Measurements from ENCODE around the gene SNORC.

Gene SNORC

DNA sequence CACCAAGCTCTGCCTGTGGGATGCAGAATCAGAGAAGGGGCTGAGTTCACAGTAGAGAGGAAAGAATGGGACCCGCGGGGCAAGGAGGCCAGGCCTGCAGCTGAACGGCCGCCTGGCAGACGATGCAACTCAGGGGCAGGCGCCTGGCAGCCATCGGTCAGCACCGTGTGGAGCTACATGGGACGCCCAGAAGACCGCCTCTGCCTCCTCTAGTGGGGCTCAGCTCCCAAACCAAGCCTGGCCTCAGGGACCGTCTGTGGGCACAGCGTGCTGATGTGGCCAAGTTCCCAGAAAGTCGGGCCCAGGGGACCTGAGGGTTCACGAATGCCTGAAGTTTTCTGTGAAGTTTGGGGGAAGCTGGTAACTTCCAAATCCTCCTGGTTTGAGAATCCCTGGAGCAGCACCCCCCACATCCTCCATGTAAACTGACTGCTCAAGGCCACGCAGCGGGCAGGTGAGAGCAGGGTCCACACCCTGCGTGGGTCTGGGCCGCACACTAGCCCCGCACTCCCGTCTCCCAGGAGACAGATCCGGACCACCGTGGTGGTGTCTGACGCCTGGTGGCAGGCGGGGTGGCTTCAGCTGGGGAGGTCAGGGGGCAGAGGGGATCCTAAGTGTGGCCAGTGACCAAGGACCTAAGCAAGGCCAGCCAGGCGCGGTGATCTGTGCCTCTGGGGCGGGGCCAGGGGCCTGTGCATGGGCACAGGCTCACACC lies 14.6 kb downstream of the SNORC start:
- Histone ChIP-seq H3K4me3 (ENCODE audit: low read length) (no peak overlapping the region), H3K27ac (ENCODE audit: low read depth, low read length) (no peak overlapping the region), H3K36me3 (ENCODE audit: insufficient read depth, low read length) (no peaks in the 10 kb centered on the region), H3K27me3 (ENCODE audit: insufficient read depth, low read length) (no peaks in the 10 kb centered on the region), H3K9me3 (ENCODE audit: insufficient read depth, low read depth, low read length) (no peaks in the 10 kb centered on the region), H3K4me1 (ENCODE audit: insufficient read depth, low read length) (no peaks in the 10 kb centered on the region), H3K9ac (ENCODE audit: low read depth, low read length) (no peak overlapping the region; the same call in 1 of the 2 replicates)
- WGBS = 95% methylated on average over 27 of the region's 27 CpGs

DNA sequence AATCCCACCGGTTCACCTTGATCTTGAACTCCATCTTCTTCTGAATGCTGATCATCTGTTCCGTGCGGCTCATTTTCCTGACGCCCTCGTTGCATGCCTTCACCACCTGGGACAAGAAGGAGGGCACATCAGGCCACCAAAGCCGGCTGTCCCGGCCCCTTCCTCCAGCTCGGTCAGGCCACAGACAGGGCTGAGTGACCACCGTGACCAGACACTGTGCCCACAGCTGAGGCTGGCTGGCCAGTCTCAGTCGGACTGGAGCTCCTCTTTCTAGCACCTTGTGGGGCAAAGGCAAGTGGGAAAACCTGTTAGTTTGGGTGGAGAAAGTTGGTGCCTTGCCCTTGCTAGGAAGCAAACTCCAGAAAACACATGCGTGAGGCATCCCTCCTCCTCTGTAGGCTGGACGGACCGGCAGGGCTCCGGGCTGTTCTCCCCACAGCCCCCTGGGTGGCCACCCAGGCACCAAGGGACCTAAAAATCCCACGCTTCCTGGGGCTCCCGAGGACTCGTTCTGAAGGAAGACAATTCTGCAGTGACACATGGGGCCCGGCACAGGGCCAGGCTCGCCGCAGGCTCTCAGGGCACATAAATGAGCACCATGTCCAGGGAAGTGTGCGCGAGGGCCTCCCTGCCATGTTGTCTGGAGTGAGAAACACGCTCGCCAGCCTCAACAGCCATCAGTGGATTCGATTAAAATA lies 15.3 kb downstream of the SNORC start:
- Histone ChIP-seq H3K27me3 (ENCODE audit: insufficient read depth, low read length) (no peaks in the 10 kb centered on the region), H3K4me1 (ENCODE audit: insufficient read depth, low read length) (no peaks in the 10 kb centered on the region), H3K4me3 (ENCODE audit: low read length) (no peak overlapping the region), H3K9me3 (ENCODE audit: insufficient read depth, low read depth, low read length) (no peaks in the 10 kb centered on the region), H3K9ac (ENCODE audit: low read depth, low read length) (no peak overlapping the region), H3K36me3 (ENCODE audit: insufficient read depth, low read length) (no peaks in the 10 kb centered on the region), H3K27ac (ENCODE audit: low read depth, low read length) (no peak overlapping the region)
- 91% methylated on average over 25 of the region's 25 CpGs for WGBS

DNA sequence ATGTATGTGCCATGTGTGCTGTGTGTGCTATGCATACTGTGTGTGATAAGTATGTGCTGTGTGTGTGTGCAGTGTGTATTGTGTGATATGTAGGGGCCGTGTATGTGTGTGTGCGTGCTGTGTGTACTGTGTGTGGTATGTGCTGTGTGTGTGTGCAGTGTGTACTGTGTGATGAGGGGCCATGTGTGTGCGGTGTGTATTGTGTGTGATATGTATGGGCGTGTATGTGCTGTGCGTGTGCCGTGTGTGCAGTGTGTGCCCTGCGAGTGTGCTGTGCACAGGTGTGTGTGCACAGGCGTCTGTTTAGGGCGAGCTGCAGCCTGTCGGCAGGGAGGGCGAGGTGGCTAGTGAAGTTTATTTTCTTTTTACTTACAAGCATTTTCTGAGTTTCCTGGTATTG lies 16.1 kb downstream of the SNORC start:
- WGBS = 94% methylated on average over 10 of the region's 11 CpGs
- H3K4me3 ChIP-seq (ENCODE audit: low read length) = no peak overlapping the region
- peaks cover 6% of the 10 kb centered on the region; the same call in 1 of the 2 replicates for H3K4me1 ChIP-seq (ENCODE audit: insufficient read depth, low read length)
- H3K27ac ChIP-seq (ENCODE audit: low read depth, low read length) = no peak overlapping the region
- H3K9ac ChIP-seq (ENCODE audit: low read depth, low read length) = no peak overlapping the region
- H3K9me3 ChIP-seq (ENCODE audit: insufficient read depth, low read depth, low read length) = no peaks in the 10 kb centered on the region
- no peaks in the 10 kb centered on the region for H3K36me3 ChIP-seq (ENCODE audit: insufficient read depth, low read length)
- H3K27me3 ChIP-seq (ENCODE audit: insufficient read depth, low read length) = no peaks in the 10 kb centered on the region

DNA sequence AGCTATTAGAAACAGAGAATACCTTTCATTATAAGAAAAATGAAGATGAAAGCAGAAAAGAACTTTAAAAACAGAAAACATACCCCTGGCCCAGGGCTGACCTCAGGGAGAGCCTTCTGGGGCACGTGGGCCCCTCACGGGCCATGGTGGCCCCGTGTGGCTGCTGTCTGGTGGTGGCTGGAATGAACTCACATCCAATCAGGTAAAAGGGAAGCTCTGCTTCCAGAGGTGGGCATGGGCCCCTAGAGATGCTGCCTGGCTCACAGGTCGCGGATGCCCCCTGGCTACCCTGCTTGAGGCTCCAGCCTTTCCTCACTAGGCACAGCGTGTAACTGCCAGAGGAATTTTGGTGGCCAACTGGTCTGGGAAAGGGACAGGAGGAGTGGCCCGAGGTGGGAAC lies 16.6 kb downstream of the SNORC start:
- WGBS = 92% methylated on average over 7 of the region's 7 CpGs
- Histone ChIP-seq H3K27me3 (ENCODE audit: insufficient read depth, low read length) (no peaks in the 10 kb centered on the region), H3K9ac (ENCODE audit: low read depth, low read length) (no peak overlapping the region), H3K9me3 (ENCODE audit: insufficient read depth, low read depth, low read length) (no peaks in the 10 kb centered on the region), H3K4me1 (ENCODE audit: insufficient read depth, low read length) (peaks cover 9% of the 10 kb centered on the region; the same call in 1 of the 2 replicates), H3K4me3 (ENCODE audit: low read length) (no peak overlapping the region), H3K36me3 (ENCODE audit: insufficient read depth, low read length) (no peaks in the 10 kb centered on the region), H3K27ac (ENCODE audit: low read depth, low read length) (no peak overlapping the region)

DNA sequence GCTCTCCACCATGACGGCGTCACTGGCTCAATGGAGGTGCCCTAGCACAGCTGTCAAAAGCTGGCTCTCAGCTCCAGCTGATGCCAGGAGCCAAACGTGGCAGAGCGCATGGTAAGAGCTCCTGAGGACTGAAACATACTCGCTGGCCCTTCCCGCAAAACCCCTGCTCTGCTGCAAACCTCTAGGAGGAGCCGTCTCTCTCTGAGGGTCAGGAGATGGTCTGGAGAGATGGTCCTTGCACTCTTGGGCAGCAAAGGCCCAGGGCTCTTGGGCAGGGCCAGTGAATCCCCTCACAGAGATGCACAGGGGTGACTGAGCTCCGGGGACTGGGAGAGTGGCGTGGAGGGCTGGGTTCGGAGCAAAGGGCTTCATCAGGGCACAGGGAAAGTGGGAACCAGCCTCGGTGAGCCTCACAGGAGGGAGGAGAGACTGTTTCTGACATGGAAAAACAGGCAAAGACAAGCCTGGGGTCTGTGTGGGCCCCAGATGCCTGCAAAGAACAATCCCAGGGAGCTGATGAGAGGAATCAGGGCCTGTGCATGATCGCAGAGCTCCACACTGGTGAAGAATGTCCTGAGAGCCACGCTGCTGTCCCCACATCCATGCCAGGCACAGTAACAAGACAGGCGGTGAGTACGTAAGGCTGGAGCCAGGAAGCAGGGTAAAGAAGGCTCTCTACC lies 17.2 kb downstream of the SNORC start:
- peaks cover 9% of the 10 kb centered on the region; the same call in 1 of the 2 replicates for H3K4me1 ChIP-seq (ENCODE audit: insufficient read depth, low read length)
- no peaks in the 10 kb centered on the region for H3K9me3 ChIP-seq (ENCODE audit: insufficient read depth, low read depth, low read length)
- 81% methylated on average over 15 of the region's 15 CpGs for WGBS
- H3K27ac ChIP-seq (ENCODE audit: low read depth, low read length) = no peak overlapping the region
- no peaks in the 10 kb centered on the region for H3K36me3 ChIP-seq (ENCODE audit: insufficient read depth, low read length)
- no peak overlapping the region for H3K9ac ChIP-seq (ENCODE audit: low read depth, low read length)
- H3K4me3 ChIP-seq (ENCODE audit: low read length) = no peak overlapping the region
- H3K27me3 ChIP-seq (ENCODE audit: insufficient read depth, low read length) = no peaks in the 10 kb centered on the region

DNA sequence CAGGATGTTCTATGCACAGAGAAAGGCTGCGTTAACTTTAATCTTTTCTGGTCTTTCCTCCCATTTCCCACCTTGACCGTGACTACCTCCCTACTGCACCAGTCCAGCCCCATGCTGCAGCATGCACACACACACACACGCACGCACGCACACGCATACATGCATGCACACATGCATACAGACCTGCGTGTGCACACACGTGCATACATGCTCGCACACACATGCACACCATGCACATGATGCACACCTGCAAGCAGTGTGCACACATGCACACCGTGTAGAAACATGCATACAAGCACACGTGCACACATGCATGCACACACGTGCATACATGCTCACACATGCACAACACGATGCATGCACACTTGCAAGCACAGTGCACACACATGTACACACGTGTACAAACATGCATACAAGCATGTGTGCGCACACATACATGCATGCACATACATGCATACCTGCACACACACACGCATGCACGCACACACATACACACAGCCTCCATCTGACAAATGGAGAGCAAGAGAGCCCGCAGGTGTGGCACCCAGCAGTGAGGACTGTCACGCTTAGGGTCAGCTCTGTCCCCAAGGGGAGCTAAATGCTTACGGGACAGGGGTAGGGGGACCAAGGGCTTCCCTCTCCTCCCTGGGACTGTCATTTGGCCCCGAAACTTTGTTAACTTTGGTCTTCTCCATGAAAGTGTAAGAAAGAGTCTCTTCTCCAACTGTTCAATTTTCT lies 18.2 kb downstream of the SNORC start:
- Histone ChIP-seq H3K9me3 (ENCODE audit: insufficient read depth, low read depth, low read length) (no peaks in the 10 kb centered on the region), H3K36me3 (ENCODE audit: insufficient read depth, low read length) (no peaks in the 10 kb centered on the region), H3K27me3 (ENCODE audit: insufficient read depth, low read length) (no peaks in the 10 kb centered on the region), H3K9ac (ENCODE audit: low read depth, low read length) (no peak overlapping the region), H3K4me1 (ENCODE audit: insufficient read depth, low read length) (peaks cover 9% of the 10 kb centered on the region; the same call in 1 of the 2 replicates), H3K27ac (ENCODE audit: low read depth, low read length) (no peak overlapping the region), H3K4me3 (ENCODE audit: low read length) (no peak overlapping the region)
- 94% methylated on average over 21 of the region's 21 CpGs for WGBS

DNA sequence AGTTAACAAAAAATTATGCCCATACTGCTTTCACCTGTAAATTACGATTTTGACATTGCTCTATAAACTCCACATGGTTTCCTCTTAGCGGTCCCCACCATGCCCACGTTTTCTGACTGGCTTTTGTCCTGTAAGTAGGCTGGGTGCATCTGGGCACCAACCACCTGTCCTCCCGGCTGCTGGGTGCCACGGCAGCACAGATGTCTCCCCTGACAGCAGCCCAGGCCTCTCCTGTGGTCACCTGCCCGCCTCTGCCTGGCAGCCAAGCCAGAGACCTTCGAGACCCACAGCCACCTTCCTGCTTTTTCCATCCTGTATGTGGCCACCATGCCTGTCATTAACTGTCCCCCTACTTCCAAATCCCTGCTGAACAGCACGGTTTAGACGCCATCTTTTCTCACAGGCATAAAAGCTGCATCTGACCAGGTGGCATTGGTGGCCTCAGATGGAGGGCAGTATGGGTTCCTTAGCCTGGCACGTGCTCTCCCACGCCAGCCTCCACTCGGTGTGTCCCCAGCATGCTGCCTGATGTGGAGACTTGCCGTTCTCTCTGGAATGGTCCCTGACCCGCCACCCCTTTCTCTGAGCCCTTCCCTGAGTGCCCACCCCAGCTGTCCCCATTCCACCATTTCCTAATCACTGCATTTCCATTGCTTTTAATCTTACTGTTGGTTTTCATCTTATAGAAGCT lies 18.9 kb downstream of the SNORC start:
- no peak overlapping the region for H3K9ac ChIP-seq (ENCODE audit: low read depth, low read length)
- H3K27ac ChIP-seq (ENCODE audit: low read depth, low read length) = no peak overlapping the region
- H3K4me3 ChIP-seq (ENCODE audit: low read length) = no peak overlapping the region
- 94% methylated on average over 14 of the region's 14 CpGs for WGBS
- no peaks in the 10 kb centered on the region for H3K9me3 ChIP-seq (ENCODE audit: insufficient read depth, low read depth, low read length)
- peaks cover 9% of the 10 kb centered on the region; the same call in 1 of the 2 replicates for H3K4me1 ChIP-seq (ENCODE audit: insufficient read depth, low read length)
- no peaks in the 10 kb centered on the region for H3K27me3 ChIP-seq (ENCODE audit: insufficient read depth, low read length)
- no peaks in the 10 kb centered on the region for H3K36me3 ChIP-seq (ENCODE audit: insufficient read depth, low read length)

DNA sequence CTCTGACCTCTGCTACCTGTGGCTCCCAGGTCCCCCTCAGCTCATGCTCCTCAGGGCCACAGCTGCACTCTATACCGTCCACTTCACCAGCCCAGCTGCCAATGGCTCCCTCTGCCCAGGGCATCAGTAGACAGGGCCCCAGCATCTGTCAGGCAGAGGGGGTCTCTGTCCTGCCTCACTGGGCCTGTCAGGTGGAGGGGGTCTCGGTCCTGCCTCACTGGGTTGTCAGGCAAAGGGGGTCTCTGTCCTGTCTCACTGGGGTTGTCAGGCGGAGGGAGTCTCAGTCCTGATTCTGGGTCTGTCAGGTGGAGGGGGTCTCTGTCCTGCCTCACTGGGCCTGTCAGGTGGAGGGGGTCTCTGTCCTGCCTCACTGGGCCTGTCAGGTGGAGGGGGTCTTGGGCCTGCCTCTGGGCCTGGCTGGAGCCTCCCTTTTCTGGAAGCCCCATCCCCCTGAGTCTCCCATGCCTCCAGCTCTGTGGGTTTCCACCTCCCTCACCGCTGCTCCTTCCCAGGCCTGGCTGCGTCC lies 19.9 kb downstream of the SNORC start:
- Histone ChIP-seq H3K27ac (ENCODE audit: low read depth, low read length) (no peak overlapping the region), H3K27me3 (ENCODE audit: insufficient read depth, low read length) (no peaks in the 10 kb centered on the region), H3K4me3 (ENCODE audit: low read length) (no peak overlapping the region), H3K4me1 (ENCODE audit: insufficient read depth, low read length) (peaks cover 9% of the 10 kb centered on the region; the same call in 1 of the 2 replicates), H3K9me3 (ENCODE audit: insufficient read depth, low read depth, low read length) (no peaks in the 10 kb centered on the region), H3K9ac (ENCODE audit: low read depth, low read length) (no peak overlapping the region), H3K36me3 (ENCODE audit: insufficient read depth, low read length) (no peaks in the 10 kb centered on the region)
- 89% methylated on average over 5 of the region's 5 CpGs for WGBS

DNA sequence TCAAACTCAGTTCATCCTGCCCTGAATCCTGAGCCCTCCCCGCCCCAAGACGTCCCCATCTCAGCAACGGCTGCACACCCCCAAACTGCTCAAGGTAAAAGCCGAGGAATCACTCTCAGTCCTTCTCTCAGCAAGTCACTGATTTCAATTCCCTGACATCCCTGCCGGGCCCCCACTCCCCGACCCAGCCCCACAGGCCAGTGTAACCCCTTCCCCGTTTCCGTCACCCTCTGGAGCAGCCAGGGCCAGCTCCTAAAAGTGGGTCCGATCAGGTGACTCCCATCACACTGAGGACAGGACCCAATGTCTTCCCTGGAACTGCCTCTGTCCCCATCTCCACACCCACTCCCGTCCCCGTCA lies 20.5 kb downstream of the SNORC start:
- Histone ChIP-seq H3K4me3 (ENCODE audit: low read length) (0 out of 2 replicates have a peak overlapping the region, but pooled peaks have one; percentile 12), H3K9me3 (ENCODE audit: insufficient read depth, low read depth, low read length) (no peaks in the 10 kb centered on the region), H3K4me1 (ENCODE audit: insufficient read depth, low read length) (peaks cover 9% of the 10 kb centered on the region; the same call in 1 of the 2 replicates), H3K36me3 (ENCODE audit: insufficient read depth, low read length) (no peaks in the 10 kb centered on the region), H3K27me3 (ENCODE audit: insufficient read depth, low read length) (no peaks in the 10 kb centered on the region), H3K9ac (ENCODE audit: low read depth, low read length) (no peak overlapping the region), H3K27ac (ENCODE audit: low read depth, low read length) (no peak overlapping the region)
- WGBS = 81% methylated on average over 11 of the region's 11 CpGs

DNA sequence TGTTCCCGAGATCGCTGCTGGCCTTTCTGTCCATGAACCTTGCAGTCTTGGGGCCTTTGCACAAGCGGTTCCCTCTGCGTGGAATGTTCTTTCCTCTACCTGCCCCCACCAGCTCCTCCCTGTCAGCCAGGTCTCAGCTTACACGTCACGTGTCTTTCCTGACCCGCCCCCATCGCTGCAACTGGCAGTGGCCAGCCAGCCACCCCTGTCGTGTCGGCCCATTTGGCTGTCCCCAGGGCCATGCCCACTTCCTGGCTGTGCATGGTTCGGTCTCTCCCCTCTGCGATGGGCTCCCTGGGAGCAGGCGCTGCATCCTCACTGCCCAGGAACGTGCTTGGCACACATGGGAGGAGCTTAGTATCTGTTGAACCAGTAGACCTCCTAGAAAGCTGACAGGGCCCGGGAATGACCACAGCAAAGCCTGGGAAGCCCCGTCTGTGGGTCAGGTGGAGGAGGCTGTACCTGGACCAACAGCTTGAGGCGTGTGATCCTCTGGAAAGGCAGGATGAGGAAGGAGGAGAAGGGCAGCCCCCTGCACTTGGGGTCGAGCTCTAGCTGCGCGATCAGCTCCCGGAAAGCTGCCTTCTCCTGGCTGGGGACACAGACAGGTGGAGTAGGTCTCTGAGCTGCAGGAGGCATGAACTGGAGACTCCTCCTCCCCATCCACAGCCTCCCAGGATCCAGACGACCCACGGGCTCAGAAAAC lies 21.0 kb downstream of the SNORC start:
- Histone ChIP-seq H3K9ac (ENCODE audit: low read depth, low read length) (no peak overlapping the region), H3K36me3 (ENCODE audit: insufficient read depth, low read length) (no peaks in the 10 kb centered on the region), H3K27ac (ENCODE audit: low read depth, low read length) (no peak overlapping the region), H3K4me1 (ENCODE audit: insufficient read depth, low read length) (peaks cover 9% of the 10 kb centered on the region; the same call in 1 of the 2 replicates), H3K9me3 (ENCODE audit: insufficient read depth, low read depth, low read length) (no peaks in the 10 kb centered on the region), H3K27me3 (ENCODE audit: insufficient read depth, low read length) (no peaks in the 10 kb centered on the region), H3K4me3 (ENCODE audit: low read length) (peak overlapping the region; percentile 12; the same call in 1 of the 2 replicates)
- 39% methylated on average over 23 of the region's 23 CpGs for WGBS
